ENCODE results near the gene GPR25.

Gene GPR25

DNA sequence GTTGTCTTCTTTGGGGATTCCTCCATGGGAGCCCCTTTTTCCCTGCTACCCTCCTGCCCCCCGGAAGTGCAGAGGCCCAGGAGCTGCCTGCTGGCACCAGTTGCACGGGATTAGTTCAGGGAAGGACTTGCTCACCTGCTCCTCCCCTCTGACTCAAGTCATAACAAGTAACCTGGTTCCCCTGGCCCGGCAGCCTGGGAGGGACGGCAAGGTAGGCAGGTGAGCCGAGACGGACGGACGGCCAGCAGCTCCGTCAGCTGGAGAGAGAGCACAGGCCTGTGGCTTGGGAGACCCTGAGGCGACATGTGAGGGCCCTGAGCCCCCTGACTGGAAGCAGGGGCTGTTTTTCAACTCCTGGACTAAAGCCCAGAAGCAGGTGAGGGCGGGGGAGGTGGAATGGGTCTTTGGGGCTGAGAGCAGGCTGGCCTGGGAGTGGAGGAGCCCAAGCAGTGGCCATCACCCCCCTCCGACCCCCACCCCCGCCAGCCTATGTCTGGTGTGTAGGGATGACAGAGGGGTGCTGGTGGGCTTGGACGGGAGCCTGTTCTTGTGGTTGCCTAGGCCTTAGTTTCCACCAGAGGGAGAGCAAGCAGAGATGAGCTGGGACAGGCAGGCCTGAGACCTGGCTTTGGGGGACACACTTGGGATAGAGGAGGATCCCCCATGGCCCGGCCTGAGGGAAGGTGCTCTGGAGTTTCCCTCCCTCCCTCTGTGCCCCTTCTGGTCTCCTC, 22.1 kb downstream of the GPR25 start, which contains the start of gene INAVA:
TSS of gene INAVA (plus strand) at position 189 of the 731 bp plus-strand sequence. CDS start 3,501 bp downstream, outside the sequence.
- no peak for TF ChIP-seq ZNF274 (IDR thresholded peaks at IDR 0.05; ENCODE audit: low read depth, low read length)
- peak within 1 kb of the TSS; percentile 27; the same call in 1 of the 2 replicates for H3K4me3 ChIP-seq (ENCODE audit: low read length)

DNA sequence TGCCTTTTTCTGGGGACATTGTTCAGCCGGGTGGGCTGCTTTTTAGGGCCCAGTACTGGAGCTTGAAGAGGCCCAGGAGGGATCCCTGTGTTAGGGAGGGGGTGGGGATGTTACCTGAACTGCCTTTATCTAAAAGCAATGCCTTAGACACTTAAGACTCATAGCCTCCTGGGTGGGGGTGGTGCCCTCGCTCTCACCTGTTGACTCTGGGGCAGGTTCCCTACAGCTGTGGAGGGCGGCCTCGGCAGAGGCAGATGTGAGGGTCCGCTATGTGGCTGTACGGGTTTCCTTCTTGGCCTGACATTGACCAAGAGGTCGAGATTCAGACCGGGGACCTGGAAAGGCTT, 22.6 kb downstream of the GPR25 start:
- TF ChIP-seq ZNF274 (IDR thresholded peaks at IDR 0.05; ENCODE audit: low read depth, low read length): no peak
- H3K4me3 ChIP-seq (ENCODE audit: low read length): peak overlapping the region; percentile 27; the same call in 1 of the 2 replicates

DNA sequence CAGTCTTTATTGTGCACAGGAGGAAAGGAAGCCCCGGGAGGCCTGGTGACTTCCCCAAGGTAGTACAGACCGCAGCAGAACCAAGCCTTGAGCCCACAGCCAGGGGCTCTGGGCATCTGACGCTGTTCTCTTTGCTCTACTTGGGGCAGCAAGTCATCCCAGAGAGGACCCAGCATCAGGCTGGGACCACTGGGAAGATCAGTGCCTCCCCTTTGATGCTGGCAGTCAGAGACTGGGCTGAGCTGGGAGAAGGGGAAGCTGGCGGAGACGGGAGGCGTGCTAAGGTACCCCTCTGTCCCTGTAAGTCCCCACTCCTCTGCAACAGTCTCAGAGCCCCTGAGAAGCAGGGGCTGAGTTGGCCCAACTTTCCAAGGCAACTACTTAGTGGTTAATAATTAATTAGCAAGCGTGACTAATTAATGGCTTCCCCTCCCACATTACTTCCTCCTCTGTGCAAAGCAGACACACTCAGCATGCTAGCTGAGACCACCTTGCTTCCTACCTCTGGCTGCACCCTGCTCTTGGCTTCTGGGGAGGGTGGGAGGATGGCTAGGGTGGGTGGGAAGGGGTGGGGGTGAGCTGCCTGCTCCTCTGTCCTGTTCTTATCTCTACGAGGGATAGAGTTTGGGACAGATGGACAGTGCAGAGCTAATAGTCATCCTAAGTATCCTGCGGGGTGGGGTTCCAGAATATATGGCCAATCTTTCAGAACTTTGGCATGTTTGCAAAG, 23.2 kb downstream of the GPR25 start:
- no peak for TF ChIP-seq ZNF274 (IDR thresholded peaks at IDR 0.05; ENCODE audit: low read depth, low read length)
- peak overlapping the region; percentile 27; the same call in 1 of the 2 replicates for H3K4me3 ChIP-seq (ENCODE audit: low read length)

DNA sequence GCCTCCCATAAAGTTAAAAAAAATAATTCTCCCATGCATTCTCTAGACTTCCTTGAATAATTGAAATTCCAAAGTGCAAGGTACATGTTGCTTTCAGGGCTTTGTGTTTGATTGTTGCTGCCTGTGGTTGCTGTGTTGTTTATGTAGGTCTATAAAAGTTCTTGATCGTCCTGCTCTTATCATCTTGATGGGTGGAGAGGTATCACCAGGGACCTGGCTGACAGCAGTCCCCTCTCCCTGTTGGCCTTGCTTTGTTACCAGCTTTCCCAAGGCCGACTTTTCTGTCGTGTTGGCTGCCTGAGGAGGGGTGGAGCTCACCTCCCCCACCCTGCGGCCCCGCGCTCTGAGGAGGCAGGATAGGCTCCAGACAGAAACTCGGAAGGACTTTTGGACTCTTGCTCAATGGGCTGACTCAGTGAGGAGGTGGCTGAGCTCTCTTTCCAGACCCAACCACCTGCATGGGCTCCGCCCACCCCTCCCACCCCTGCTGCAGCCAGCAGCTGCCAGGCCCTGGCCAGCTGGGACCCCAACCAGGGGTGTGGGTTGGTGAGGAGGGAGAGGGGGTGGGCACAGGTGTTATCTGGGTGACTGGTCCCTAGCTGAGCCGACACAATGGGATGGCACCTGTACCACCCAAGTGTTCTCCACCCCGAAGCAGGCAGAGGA, 23.9 kb downstream of the GPR25 start:
- TF ChIP-seq ZNF274 (IDR thresholded peaks at IDR 0.05; ENCODE audit: low read depth, low read length): no peak
- no peak overlapping the region for H3K4me3 ChIP-seq (ENCODE audit: low read length)

DNA sequence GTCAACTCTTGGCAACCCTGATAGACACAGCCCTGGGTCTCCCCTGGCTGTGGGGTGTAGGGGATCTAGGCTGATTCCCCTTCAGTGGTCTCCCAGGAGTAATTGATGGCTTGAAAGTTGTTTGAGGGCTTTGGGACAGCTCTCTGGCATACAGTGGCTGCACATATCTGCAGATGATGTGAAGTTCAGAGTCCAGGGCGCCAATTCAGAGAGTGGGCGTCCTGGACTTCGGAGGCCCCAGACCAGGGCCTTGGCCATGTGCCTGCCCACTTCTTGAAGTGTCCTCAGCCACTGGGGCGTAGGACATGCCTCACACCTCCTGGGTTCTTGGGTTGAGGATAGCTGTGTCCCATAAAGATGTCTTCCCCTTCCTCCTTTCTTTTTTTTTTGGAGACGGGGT, 24.5 kb downstream of the GPR25 start:
- no peak for TF ChIP-seq ZNF274 (IDR thresholded peaks at IDR 0.05; ENCODE audit: low read depth, low read length)
- H3K4me3 ChIP-seq (ENCODE audit: low read length): no peak overlapping the region

DNA sequence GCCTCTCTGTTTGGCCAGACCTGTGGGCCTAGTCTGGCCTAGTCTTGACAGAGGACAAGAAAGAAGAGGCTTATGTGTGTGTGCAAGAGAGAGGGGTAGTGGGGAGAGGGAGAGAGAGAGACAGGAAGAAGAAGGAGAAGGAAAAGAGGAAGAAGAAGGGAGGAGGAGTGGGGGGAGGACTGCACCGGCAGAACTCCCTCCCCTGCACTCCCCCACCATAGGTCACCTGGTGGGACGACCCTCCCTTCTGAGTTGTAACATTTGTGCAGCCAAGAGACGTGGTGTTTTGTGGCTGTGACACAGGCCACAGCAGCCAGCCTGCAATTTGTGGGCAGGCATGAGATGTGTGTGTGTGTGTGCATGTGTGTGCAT, 26.2 kb downstream of the GPR25 start:
- H3K4me3 ChIP-seq (ENCODE audit: low read length): no peak overlapping the region
- TF ChIP-seq ZNF274 (IDR thresholded peaks at IDR 0.05; ENCODE audit: low read depth, low read length): no peak

DNA sequence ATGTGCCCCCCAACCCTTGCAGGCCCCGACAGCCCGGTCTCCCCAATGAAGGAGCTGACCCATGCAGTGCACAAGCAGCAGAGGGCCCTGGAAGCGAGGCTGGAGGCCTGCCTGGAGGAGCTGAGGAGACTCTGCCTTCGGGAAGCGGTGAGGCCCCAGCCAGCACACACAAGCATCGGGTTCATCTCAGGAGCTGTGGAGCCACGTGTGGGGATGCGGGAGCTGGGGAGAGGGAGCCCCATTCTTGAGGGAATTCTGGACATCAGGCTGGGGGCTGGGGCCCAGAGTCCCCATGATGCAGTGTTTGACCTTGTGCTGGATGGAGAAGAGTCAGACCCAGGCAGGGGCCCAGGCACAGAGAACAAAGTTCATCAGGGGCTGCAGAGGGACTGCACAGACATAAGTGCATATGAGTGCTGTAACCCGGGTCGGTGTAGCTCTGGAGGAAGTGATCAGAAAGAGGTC, 26.7 kb downstream of the GPR25 start:
- no peak for TF ChIP-seq ZNF274 (IDR thresholded peaks at IDR 0.05; ENCODE audit: low read depth, low read length)

DNA sequence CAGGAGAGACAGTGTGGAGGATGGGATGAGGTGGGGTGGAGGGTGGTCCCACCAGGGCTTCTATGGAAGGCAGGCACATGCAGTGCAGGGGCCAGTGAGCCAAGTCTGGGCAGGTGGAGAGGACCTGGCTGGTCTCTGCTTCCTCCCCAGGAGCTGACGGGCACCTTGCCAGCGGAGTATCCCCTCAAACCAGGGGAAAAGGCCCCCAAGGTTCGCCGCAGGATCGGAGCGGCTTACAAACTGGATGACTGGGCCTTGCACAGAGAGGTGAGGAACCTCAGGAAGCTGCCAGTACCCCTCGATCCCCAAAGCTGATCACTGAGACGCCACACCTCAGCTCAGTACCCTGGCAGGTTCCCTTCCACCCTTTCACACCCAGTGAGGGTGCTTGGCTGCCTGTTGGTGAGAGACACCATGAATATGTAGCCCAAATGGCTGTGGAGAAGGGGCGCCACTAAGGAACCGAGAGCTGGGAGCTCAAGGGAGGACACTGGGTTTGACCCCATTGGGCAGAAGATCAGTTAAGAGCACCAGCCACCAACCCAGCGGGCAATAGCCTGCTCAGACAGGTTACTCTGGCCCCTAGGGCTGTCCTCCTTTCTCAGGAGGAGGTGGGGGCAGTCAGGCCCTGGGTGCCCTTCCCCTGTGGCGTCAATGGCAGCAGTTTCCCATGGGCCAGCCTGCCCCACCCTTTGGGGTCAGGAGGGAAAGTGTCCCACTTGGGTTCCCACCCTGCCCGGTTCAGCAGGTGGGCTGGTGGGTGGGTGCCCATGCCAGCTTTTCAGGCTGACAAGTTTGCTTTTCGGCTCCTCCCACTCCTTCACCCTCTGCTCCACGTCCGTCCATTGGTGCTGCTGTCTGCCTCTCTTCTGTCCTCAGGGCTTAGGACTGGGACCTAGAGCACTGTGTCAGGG, 27.4 kb downstream of the GPR25 start:
- TF ChIP-seq ZNF274 (IDR thresholded peaks at IDR 0.05; ENCODE audit: low read depth, low read length): no peak

More for the DNA sequence above, 26.7 kb downstream of the GPR25 start:
- no peak overlapping the region for H3K4me3 ChIP-seq (ENCODE audit: low read length)

DNA sequence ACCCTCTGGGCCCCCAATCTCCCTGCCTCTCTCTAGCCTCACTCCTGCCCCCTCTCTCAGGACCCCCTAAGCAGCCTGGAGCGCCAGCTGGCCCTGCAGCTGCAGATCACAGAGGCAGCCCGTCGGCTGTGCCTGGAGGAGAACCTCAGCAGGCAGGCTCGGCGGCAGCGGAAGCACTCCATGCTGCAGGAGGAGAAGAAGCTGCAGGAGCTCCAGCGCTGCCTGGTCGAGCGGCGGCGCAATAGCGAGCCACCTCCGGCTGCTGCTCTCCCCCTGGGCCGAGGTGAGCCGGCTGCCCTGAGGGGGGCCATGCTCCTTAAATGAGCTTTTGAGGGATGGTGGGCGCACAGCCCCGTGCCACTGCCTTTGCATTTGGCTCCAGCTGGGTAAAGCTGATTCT, 28.1 kb downstream of the GPR25 start:
- H3K4me3 ChIP-seq (ENCODE audit: low read length): no peak overlapping the region
- TF ChIP-seq ZNF274 (IDR thresholded peaks at IDR 0.05; ENCODE audit: low read depth, low read length): no peak

More for the DNA sequence above, 27.4 kb downstream of the GPR25 start:
- no peak overlapping the region for H3K4me3 ChIP-seq (ENCODE audit: low read length)

DNA sequence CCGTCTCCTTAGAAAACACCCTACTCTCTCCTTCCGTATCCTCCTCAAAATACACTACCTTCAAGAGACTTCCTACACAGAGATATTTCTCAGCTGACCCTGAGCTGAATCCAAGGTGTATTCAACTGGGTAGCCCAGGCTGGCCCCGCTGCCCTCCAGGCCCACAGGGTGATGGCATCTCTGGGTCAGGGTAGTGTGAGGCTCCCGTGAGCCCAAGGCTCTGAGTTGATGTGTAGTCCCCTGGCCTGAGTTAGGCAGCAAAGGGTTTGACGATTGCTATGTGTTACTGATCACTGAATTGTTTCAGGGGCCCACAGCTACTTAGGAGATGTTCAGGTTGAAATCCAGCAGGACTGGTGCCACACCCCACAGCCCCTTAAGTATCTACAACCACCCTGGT, 28.6 kb downstream of the GPR25 start:
- H3K4me3 ChIP-seq (ENCODE audit: low read length): no peak overlapping the region
- TF ChIP-seq ZNF274 (IDR thresholded peaks at IDR 0.05; ENCODE audit: low read depth, low read length): no peak

DNA sequence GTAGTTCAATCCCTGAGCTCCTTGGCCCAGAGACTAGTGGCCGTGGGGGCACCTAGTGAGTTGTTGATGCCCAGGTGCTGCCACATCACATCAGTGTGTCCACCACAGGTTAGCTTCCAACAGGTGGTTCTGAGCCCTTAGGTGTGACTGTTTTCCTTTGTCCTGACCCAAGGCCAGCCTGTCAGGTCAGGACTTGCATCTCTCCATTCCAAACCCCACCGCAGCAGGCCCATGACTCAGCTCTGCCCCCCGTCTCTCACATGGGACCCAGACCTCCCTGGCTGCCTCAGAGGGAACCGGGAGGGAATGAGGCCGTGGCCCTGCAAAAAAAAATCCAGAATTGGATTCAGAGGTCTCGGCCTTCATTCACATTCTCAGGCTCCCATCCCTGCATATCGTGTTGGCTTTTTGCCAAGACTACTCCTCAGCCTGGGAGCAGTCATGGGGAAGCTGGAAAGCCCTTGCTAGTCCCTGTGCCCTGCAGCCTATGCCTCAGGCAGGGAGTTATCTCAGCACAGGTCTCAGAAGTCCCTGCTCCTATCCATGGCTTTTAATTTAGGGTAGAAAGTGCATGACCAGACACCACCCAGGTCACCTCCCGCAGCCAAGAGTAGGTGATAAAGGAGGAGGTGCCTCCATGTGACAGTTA, 29.1 kb downstream of the GPR25 start:
- H3K4me3 ChIP-seq (ENCODE audit: low read length): no peak overlapping the region
- no peak for TF ChIP-seq ZNF274 (IDR thresholded peaks at IDR 0.05; ENCODE audit: low read depth, low read length)

DNA sequence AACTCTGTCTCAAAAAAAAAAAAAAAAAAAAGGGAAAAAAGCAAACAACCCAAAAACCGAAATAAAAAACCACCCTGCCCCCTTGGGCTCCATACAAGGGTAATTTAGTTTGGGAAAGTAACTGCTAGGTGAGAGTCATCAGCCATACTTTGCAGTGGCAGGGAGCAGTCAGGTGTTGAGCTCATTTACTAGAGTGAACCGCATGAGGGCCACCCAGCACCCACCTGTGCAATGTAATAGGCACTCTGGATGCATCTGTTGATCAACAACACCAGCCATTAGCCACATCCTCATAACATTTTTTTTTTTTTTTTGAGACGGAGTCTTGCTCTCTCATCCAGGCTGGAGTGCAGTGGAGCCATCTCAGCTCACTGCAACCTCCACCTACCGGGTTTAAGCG, 31.0 kb downstream of the GPR25 start:
- H3K4me3 ChIP-seq (ENCODE audit: low read length): no peak overlapping the region
- TF ChIP-seq ZNF274 (IDR thresholded peaks at IDR 0.05; ENCODE audit: low read depth, low read length): no peak

DNA sequence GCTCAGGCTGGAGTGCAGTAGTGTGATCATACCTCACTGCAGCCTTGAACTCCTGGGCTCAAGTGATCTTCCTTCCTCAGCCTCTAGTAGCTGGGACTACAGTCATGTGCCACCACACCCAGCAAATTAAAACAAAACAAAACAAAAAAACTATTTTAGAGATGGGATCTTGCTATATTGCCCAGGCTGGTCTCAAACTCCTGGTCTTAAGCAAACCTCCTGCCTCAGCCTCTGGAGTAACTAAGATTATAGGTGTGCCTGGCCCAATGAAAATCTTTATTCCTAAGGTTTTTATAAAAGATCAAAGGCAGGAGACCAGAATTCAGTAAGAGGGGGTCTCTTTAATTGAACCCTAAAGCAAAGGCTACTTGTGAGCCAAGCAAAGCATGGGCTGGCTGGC, 32.0 kb downstream of the GPR25 start:
- no peak for TF ChIP-seq ZNF274 (IDR thresholded peaks at IDR 0.05; ENCODE audit: low read depth, low read length)
- H3K4me3 ChIP-seq (ENCODE audit: low read length): no peak overlapping the region
